Measurements from ENCODE around the gene SPSB4.

The SPSB4 gene

DNA sequence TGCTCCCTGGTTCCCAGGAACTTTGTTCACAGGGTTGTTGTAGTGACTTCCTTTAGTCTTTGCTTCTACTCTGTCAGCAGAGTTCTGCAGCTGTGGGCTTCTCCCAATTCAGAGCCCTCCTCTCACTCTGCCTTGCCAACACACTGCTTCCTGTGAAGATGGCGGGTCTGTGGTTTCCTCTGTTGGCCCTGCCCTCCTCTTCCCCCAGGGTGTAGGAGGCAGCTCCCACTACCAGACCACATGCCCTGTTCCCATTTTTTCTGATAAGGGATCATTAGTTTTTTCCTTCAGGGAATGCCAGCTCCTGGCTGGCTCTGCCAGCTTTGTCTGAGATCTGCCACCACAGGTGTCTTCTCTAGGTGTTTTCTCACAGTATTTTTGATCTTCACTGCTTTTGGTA, 12.7 kb downstream of the SPSB4 start:
- H3K4me1 ChIP-seq (ENCODE audit: control insufficient read depth in 2 of 2, insufficient read depth in 2 of 2, low read length in 2 of 2) = no peaks in the 10 kb centered on the region
- no peak overlapping the region for H3K9ac ChIP-seq (ENCODE audit: low read depth in 1 of 2, low read length in 2 of 2)
- no peak overlapping the region for H3K27ac ChIP-seq (ENCODE audit: low read depth in 2 of 2, low read length in 2 of 2)
- no peak overlapping the region for H3K4me3 ChIP-seq (ENCODE audit: low read length in 2 of 2)
- H3K9me3 ChIP-seq (ENCODE audit: control insufficient read depth in 2 of 2, low read length in 2 of 2) = peaks cover 0 to 2% of the 10 kb centered on the region in 2 donors
- no peaks in the 10 kb centered on the region for H3K27me3 ChIP-seq (ENCODE audit: control insufficient read depth in 2 of 2, insufficient read depth in 2 of 2, low read length in 2 of 2)
- H3K36me3 ChIP-seq (ENCODE audit: control insufficient read depth in 2 of 2, insufficient read depth in 2 of 2, low read length in 2 of 2) = no peaks in the 10 kb centered on the region

DNA sequence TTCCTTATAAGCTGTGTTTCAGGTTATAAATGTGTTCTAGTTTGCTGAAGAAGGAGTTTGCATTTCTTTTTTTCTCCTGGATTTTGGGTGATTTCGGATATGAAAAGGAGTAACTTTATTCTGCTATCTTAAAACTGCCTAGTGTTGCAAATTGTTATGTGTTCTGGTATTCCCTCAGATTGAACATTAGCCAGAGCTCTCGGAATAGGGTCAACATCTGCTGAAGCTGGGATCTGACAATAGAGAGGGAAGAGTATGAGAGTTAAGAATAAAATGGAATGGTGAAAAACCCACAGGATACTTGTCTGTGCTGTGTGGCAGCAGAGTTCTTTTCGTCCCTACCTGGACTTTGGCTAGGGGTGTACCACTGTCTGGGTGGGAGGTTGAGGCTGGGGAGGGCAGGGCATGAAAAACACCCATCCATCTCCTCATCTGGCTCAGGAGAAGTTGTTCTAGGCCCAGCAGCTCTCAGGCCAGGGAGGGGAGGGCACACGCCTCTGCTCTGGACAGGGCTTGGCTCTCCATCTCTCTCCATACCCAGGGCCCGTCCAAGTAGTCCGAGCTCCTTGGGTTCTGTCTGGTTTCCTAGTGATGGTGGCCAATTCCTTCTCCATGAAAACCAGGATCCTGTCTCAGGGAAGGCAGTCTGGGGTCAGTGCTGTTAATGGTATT, 13.2 kb downstream of the SPSB4 start:
- Histone ChIP-seq H3K4me1 (ENCODE audit: control insufficient read depth in 2 of 2, insufficient read depth in 2 of 2, low read length in 2 of 2) (no peaks in the 10 kb centered on the region), H3K4me3 (ENCODE audit: low read length in 2 of 2) (no peak overlapping the region), H3K36me3 (ENCODE audit: control insufficient read depth in 2 of 2, insufficient read depth in 2 of 2, low read length in 2 of 2) (no peaks in the 10 kb centered on the region), H3K27me3 (ENCODE audit: control insufficient read depth in 2 of 2, insufficient read depth in 2 of 2, low read length in 2 of 2) (no peaks in the 10 kb centered on the region), H3K27ac (ENCODE audit: low read depth in 2 of 2, low read length in 2 of 2) (no peak overlapping the region), H3K9ac (ENCODE audit: low read depth in 1 of 2, low read length in 2 of 2) (no peak overlapping the region), H3K9me3 (ENCODE audit: control insufficient read depth in 2 of 2, low read length in 2 of 2) (peaks cover 0 to 2% of the 10 kb centered on the region in 2 donors)

- H3K36me3 ChIP-seq (ENCODE audit: control insufficient read depth in 2 of 2, insufficient read depth in 2 of 2, low read length in 2 of 2) = no peaks in the 10 kb centered on the region
- no peaks in the 10 kb centered on the region for H3K4me1 ChIP-seq (ENCODE audit: control insufficient read depth in 2 of 2, insufficient read depth in 2 of 2, low read length in 2 of 2)
- no peaks in the 10 kb centered on the region for H3K9me3 ChIP-seq (ENCODE audit: control insufficient read depth in 2 of 2, low read length in 2 of 2)
- no peak overlapping the region for H3K4me3 ChIP-seq (ENCODE audit: low read length in 2 of 2)
- no peaks in the 10 kb centered on the region for H3K27me3 ChIP-seq (ENCODE audit: control insufficient read depth in 2 of 2, insufficient read depth in 2 of 2, low read length in 2 of 2)
- no peak overlapping the region for H3K9ac ChIP-seq (ENCODE audit: low read depth in 1 of 2, low read length in 2 of 2)
- H3K27ac ChIP-seq (ENCODE audit: low read depth in 2 of 2, low read length in 2 of 2) = no peak overlapping the region
These were observed 14.1 kb downstream of the SPSB4 start for GRCh38 chr3:141065258-141065657.

- Histone ChIP-seq H3K27ac (ENCODE audit: low read depth in 2 of 2, low read length in 2 of 2) (no peak overlapping the region), H3K4me1 (ENCODE audit: control insufficient read depth in 2 of 2, insufficient read depth in 2 of 2, low read length in 2 of 2) (no peaks in the 10 kb centered on the region), H3K9ac (ENCODE audit: low read depth in 1 of 2, low read length in 2 of 2) (no peak overlapping the region), H3K4me3 (ENCODE audit: low read length in 2 of 2) (no peak overlapping the region), H3K36me3 (ENCODE audit: control insufficient read depth in 2 of 2, insufficient read depth in 2 of 2, low read length in 2 of 2) (no peaks in the 10 kb centered on the region), H3K27me3 (ENCODE audit: control insufficient read depth in 2 of 2, insufficient read depth in 2 of 2, low read length in 2 of 2) (no peaks in the 10 kb centered on the region), H3K9me3 (ENCODE audit: control insufficient read depth in 2 of 2, low read length in 2 of 2) (no peaks in the 10 kb centered on the region)
These were observed 15.0 kb downstream of the SPSB4 start for GRCh38 chr3:141065841-141066805.

GRCh38 chr3:141067206-141067974, 16.2 kb downstream of the SPSB4 start:
- Histone ChIP-seq H3K27ac (ENCODE audit: low read depth in 2 of 2, low read length in 2 of 2) (no peak overlapping the region), H3K4me1 (ENCODE audit: control insufficient read depth in 2 of 2, insufficient read depth in 2 of 2, low read length in 2 of 2) (no peaks in the 10 kb centered on the region), H3K9me3 (ENCODE audit: control insufficient read depth in 2 of 2, low read length in 2 of 2) (no peaks in the 10 kb centered on the region), H3K36me3 (ENCODE audit: control insufficient read depth in 2 of 2, insufficient read depth in 2 of 2, low read length in 2 of 2) (no peaks in the 10 kb centered on the region), H3K4me3 (ENCODE audit: low read length in 2 of 2) (no peak overlapping the region), H3K27me3 (ENCODE audit: control insufficient read depth in 2 of 2, insufficient read depth in 2 of 2, low read length in 2 of 2) (no peaks in the 10 kb centered on the region), H3K9ac (ENCODE audit: low read depth in 1 of 2, low read length in 2 of 2) (no peak overlapping the region)

- no peaks in the 10 kb centered on the region for H3K9me3 ChIP-seq (ENCODE audit: control insufficient read depth in 2 of 2, low read length in 2 of 2)
- H3K36me3 ChIP-seq (ENCODE audit: control insufficient read depth in 2 of 2, insufficient read depth in 2 of 2, low read length in 2 of 2) = no peaks in the 10 kb centered on the region
- no peaks in the 10 kb centered on the region for H3K4me1 ChIP-seq (ENCODE audit: control insufficient read depth in 2 of 2, insufficient read depth in 2 of 2, low read length in 2 of 2)
- no peak overlapping the region for H3K4me3 ChIP-seq (ENCODE audit: low read length in 2 of 2)
- H3K27me3 ChIP-seq (ENCODE audit: control insufficient read depth in 2 of 2, insufficient read depth in 2 of 2, low read length in 2 of 2) = no peaks in the 10 kb centered on the region
- H3K27ac ChIP-seq (ENCODE audit: low read depth in 2 of 2, low read length in 2 of 2) = no peak overlapping the region
- no peak overlapping the region for H3K9ac ChIP-seq (ENCODE audit: low read depth in 1 of 2, low read length in 2 of 2)
These were observed 19.1 kb downstream of the SPSB4 start for GRCh38 chr3:141070229-141070628.

- Histone ChIP-seq H3K36me3 (ENCODE audit: control insufficient read depth in 2 of 2, insufficient read depth in 2 of 2, low read length in 2 of 2) (no peaks in the 10 kb centered on the region), H3K9ac (ENCODE audit: low read depth in 1 of 2, low read length in 2 of 2) (no peak overlapping the region), H3K27me3 (ENCODE audit: control insufficient read depth in 2 of 2, insufficient read depth in 2 of 2, low read length in 2 of 2) (no peaks in the 10 kb centered on the region), H3K4me1 (ENCODE audit: control insufficient read depth in 2 of 2, insufficient read depth in 2 of 2, low read length in 2 of 2) (no peaks in the 10 kb centered on the region), H3K27ac (ENCODE audit: low read depth in 2 of 2, low read length in 2 of 2) (no peak overlapping the region), H3K9me3 (ENCODE audit: control insufficient read depth in 2 of 2, low read length in 2 of 2) (no peaks in the 10 kb centered on the region), H3K4me3 (ENCODE audit: low read length in 2 of 2) (no peak overlapping the region)
These were observed 19.7 kb downstream of the SPSB4 start for GRCh38 chr3:141070727-141071357.

DNA sequence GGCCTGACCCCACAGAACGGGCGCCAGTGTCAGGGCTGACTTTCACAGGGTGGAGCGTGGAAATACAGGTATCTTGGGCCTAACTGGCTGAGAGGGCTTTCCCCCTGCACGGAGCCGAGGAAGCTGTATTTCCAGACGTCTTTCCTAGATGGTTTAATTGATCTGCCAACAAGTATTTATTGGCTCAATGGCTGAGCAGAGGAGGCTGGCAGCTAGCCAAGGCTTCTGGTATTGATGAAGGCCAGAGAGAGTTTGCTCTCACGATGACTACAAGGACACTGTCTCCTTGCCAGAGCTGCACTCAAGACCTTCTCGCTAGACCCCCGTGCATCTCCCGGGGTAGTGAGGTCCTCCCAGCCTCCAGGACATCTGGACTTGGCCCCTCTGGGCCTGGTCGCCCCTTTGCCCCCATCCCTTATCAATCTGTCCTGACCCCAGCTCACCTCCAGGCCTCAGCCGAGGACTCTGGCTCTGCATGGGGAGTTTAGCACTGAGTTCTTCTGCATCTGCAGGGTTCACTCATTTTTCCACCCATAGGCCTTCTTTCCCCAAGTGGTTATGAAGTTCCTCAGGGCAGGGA, 20.6 kb downstream of the SPSB4 start:
- Histone ChIP-seq H3K9ac (ENCODE audit: low read depth in 1 of 2, low read length in 2 of 2) (no peak overlapping the region), H3K36me3 (ENCODE audit: control insufficient read depth in 2 of 2, insufficient read depth in 2 of 2, low read length in 2 of 2) (no peaks in the 10 kb centered on the region), H3K27me3 (ENCODE audit: control insufficient read depth in 2 of 2, insufficient read depth in 2 of 2, low read length in 2 of 2) (no peaks in the 10 kb centered on the region), H3K4me1 (ENCODE audit: control insufficient read depth in 2 of 2, insufficient read depth in 2 of 2, low read length in 2 of 2) (peaks cover 3 to 4% of the 10 kb centered on the region in 2 donors), H3K4me3 (ENCODE audit: low read length in 2 of 2) (no peak overlapping the region), H3K27ac (ENCODE audit: low read depth in 2 of 2, low read length in 2 of 2) (no peak overlapping the region), H3K9me3 (ENCODE audit: control insufficient read depth in 2 of 2, low read length in 2 of 2) (no peaks in the 10 kb centered on the region)

DNA sequence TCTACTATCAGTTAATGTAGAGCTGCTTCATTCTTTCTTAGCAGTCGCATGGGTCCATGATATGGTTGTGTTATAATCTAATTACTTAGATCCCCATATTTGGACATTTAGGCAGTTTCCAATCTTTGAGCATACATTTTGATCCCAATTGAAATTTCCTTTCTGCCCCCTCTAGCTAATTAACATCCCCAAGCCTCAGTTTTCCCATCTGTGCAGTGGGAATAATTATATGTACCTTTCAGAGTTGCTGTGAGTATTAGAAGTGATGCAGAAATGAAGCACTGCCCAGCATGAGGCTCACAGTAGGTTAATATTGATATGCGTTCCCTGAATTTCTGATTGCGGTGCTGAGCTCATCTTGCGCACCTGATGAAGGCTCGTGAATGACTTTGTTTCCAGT, 21.8 kb downstream of the SPSB4 start:
- no peak overlapping the region for H3K27ac ChIP-seq (ENCODE audit: low read depth in 2 of 2, low read length in 2 of 2)
- H3K4me3 ChIP-seq (ENCODE audit: low read length in 2 of 2) = no peak overlapping the region

More for the DNA sequence above, 21.8 kb downstream of the SPSB4 start:
- Histone ChIP-seq H3K9me3 (ENCODE audit: control insufficient read depth in 2 of 2, low read length in 2 of 2) (no peaks in the 10 kb centered on the region), H3K27me3 (ENCODE audit: control insufficient read depth in 2 of 2, insufficient read depth in 2 of 2, low read length in 2 of 2) (no peaks in the 10 kb centered on the region), H3K4me1 (ENCODE audit: control insufficient read depth in 2 of 2, insufficient read depth in 2 of 2, low read length in 2 of 2) (peaks cover 4 to 7% of the 10 kb centered on the region in 2 donors), H3K36me3 (ENCODE audit: control insufficient read depth in 2 of 2, insufficient read depth in 2 of 2, low read length in 2 of 2) (no peaks in the 10 kb centered on the region), H3K9ac (ENCODE audit: low read depth in 1 of 2, low read length in 2 of 2) (no peak overlapping the region)

All from mucosa of rectum (tissue), 2 donors.